ENCODE measurements around the gene ATG2B. TPM values are rescaled to one million over a fixed set of nuclear protein-coding genes. Genes with fewer than 3 reads are reported as not detected.

Gene ATG2B
- total RNA-seq, 2 experiments from 2014 or later: 15.7 to 23.7 TPM

- Histone ChIP-seq H4K20me1 (ENCODE audit: insufficient read depth, low read length) (no peaks in the 10 kb centered on the region), H3K27ac (ENCODE audit: low read depth, low read length, poor library complexity, severe bottlenecking) (no peak overlapping the region), H3K9me2 (ENCODE audit: insufficient read depth, low read length) (no peaks in the 10 kb centered on the region), H3K9me3 (ENCODE audit: low read length) (no peaks in the 10 kb centered on the region), H2AFZ (ENCODE audit: low read length) (no peak overlapping the region), H3K4me1 (ENCODE audit: insufficient read depth, low read length, poor library complexity, severe bottlenecking) (no peaks in the 10 kb centered on the region), H3K4me2 (ENCODE audit: low read length) (no peak overlapping the region), H3K36me3 (ENCODE audit: insufficient read depth, low read length) (peaks cover 42% of the 10 kb centered on the region), H3K4me3 (ENCODE audit: low read depth, low read length, poor library complexity, severe bottlenecking) (no peak overlapping the region), H3K79me2 (ENCODE audit: insufficient read depth, low read depth, low read length) (no peaks in the 10 kb centered on the region)
- no TSS peak for BruUV-seq (replicated peaks)
- DNase-seq (ENCODE audit: low spot score): no peak
- CTCF ChIA-PET (ENCODE audit: unreplicated experiment): no interaction called here
- TF ChIP-seq, protein P1, sequence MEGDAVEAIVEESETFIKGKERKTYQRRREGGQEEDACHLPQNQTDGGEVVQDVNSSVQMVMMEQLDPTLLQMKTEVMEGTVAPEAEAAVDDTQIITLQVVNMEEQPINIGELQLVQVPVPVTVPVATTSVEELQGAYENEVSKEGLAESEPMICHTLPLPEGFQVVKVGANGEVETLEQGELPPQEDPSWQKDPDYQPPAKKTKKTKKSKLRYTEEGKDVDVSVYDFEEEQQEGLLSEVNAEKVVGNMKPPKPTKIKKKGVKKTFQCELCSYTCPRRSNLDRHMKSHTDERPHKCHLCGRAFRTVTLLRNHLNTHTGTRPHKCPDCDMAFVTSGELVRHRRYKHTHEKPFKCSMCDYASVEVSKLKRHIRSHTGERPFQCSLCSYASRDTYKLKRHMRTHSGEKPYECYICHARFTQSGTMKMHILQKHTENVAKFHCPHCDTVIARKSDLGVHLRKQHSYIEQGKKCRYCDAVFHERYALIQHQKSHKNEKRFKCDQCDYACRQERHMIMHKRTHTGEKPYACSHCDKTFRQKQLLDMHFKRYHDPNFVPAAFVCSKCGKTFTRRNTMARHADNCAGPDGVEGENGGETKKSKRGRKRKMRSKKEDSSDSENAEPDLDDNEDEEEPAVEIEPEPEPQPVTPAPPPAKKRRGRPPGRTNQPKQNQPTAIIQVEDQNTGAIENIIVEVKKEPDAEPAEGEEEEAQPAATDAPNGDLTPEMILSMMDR (conservative IDR thresholded peaks at IDR 0.05; ENCODE audit: low read length): no peak
- no peak for TF ChIP-seq EZH2phosphoT487 (IDR thresholded peaks at IDR 0.05; ENCODE audit: borderline replicate concordance, low read depth, low read length)
- intact Hi-C loops (cut with micrococcal nuclease; ENCODE audit: unreplicated experiment): no loop called here
- POLR2A ChIA-PET: interaction anchor here (0.7 to 1.1 kb wide), 2 partner anchors 39 to 196 kb away, joined by 3 read pairs; no protein-coding TSS in a partner anchor
Measured at GRCh38 chr14:96316087-96316486, 47.1 kb downstream of the ATG2B start.

- intact Hi-C loops (cut with micrococcal nuclease; ENCODE audit: unreplicated experiment): no loop called here
- ChIA-PET CTCF (ENCODE audit: unreplicated experiment) (no interaction called here), POLR2A (no interaction called here)
- Histone ChIP-seq H3K4me1 (ENCODE audit: insufficient read depth, low read length, poor library complexity, severe bottlenecking) (no peaks in the 10 kb centered on the region), H3K9me2 (ENCODE audit: insufficient read depth, low read length) (no peaks in the 10 kb centered on the region), H3K4me2 (ENCODE audit: low read length) (no peak overlapping the region), H3K79me2 (ENCODE audit: insufficient read depth, low read depth, low read length) (no peaks in the 10 kb centered on the region), H4K20me1 (ENCODE audit: insufficient read depth, low read length) (no peaks in the 10 kb centered on the region), H3K9me3 (ENCODE audit: low read length) (no peaks in the 10 kb centered on the region), H3K4me3 (ENCODE audit: low read depth, low read length, poor library complexity, severe bottlenecking) (no peak overlapping the region), H2AFZ (ENCODE audit: low read length) (no peak overlapping the region), H3K36me3 (ENCODE audit: insufficient read depth, low read length) (peaks cover 68% of the 10 kb centered on the region), H3K27ac (ENCODE audit: low read depth, low read length, poor library complexity, severe bottlenecking) (no peak overlapping the region)
- no peak for DNase-seq (ENCODE audit: low spot score)
- BruUV-seq (replicated peaks): no TSS peak
- TF ChIP-seq EZH2phosphoT487 (IDR thresholded peaks at IDR 0.05; ENCODE audit: borderline replicate concordance, low read depth, low read length): no peak
- TF ChIP-seq, protein P1 (conservative IDR thresholded peaks at IDR 0.05; ENCODE audit: low read length): no peak
Measured at GRCh38 chr14:96310906-96311305, 52.2 kb downstream of the ATG2B start.

- CTCF ChIA-PET (ENCODE audit: unreplicated experiment): no interaction called here
- TF ChIP-seq, protein P1 (conservative IDR thresholded peaks at IDR 0.05; ENCODE audit: low read length): peak; percentile 47; the same call in 1 of the 2 replicates
- TF ChIP-seq EZH2phosphoT487 (IDR thresholded peaks at IDR 0.05; ENCODE audit: borderline replicate concordance, low read depth, low read length): no peak
- POLR2A ChIA-PET: interaction anchor here (0.7 to 1.1 kb wide), 3 partner anchors 9 to 271 kb away, joined by 3 to 5 read pairs (median 4); no protein-coding TSS in a partner anchor
- no peak overlapping the region for H2AFZ ChIP-seq (ENCODE audit: low read length)
- intact Hi-C loops (cut with micrococcal nuclease; ENCODE audit: unreplicated experiment): no loop called here
- no peaks in the 10 kb centered on the region for H3K79me2 ChIP-seq (ENCODE audit: insufficient read depth, low read depth, low read length)
- BruUV-seq (replicated peaks): no TSS peak
- H3K4me3 ChIP-seq (ENCODE audit: low read depth, low read length, poor library complexity, severe bottlenecking): no peak overlapping the region
- peaks cover 67% of the 10 kb centered on the region for H3K36me3 ChIP-seq (ENCODE audit: insufficient read depth, low read length)
- DNase-seq (ENCODE audit: low spot score): peak; percentile 7
- no peak overlapping the region for H3K27ac ChIP-seq (ENCODE audit: low read depth, low read length, poor library complexity, severe bottlenecking)
- H4K20me1 ChIP-seq (ENCODE audit: insufficient read depth, low read length): no peaks in the 10 kb centered on the region
- H3K9me2 ChIP-seq (ENCODE audit: insufficient read depth, low read length): no peaks in the 10 kb centered on the region
- H3K4me1 ChIP-seq (ENCODE audit: insufficient read depth, low read length, poor library complexity, severe bottlenecking): no peaks in the 10 kb centered on the region
- H3K9me3 ChIP-seq (ENCODE audit: low read length): no peaks in the 10 kb centered on the region
- H3K4me2 ChIP-seq (ENCODE audit: low read length): no peak overlapping the region
Measured at GRCh38 chr14:96309896-96310330, 53.2 kb downstream of the ATG2B start.

Measured in OCI-LY7 (cell line).